Stimulated activated CD8-positive, alpha-beta memory T cell treated with anti-CD3 and anti-CD28 coated beads, Interleukin-12 subunit alpha, Interleukin-12 subunit beta, amount 100 ng/mL, for 24 hours (primary cell): ENCODE data around the gene C10orf120.

Experiments used
- DNase-seq: peaks from one replicate; pipeline ENCODE4 v3.0.0-alpha.2; 2020; ENCODE audit errors: extremely low read depth

Gene C10orf120

DNA sequence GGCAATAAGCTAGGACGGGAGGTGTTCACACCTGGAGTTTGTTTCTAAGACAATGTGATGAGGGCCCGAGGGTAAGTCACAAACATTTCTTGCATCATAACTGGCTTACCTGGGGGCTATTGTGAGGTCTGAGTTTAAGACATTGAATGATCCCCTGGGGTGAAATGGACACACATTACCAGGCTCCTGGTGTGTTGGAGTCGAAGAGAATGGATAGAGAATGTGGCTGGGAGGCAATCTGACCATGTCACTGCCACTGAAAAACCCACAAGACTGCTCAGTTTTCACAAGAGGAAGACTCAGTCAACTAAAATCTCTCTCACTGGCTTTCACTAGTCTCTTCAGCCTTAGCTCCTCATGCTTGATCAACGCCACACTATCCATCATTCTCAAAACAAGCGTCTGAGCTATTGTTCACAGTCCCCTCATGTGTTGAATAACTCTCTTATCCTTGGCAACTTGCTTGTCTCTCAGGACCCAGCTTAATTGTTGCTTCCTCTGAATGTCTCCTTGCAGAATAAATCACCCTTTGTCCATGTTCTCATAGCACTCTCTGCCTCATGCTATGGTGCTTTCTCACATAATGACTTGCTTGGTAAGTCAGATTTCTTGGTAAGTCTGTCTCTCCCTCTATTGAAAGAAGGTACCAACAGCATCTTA lies at the start of gene C10orf120:
TSS of gene C10orf120 (minus strand) at position 51 of the 660 bp plus-strand sequence. CDS start 56 bp downstream, outside the sequence.
- DNase-seq, result no peak

DNA sequence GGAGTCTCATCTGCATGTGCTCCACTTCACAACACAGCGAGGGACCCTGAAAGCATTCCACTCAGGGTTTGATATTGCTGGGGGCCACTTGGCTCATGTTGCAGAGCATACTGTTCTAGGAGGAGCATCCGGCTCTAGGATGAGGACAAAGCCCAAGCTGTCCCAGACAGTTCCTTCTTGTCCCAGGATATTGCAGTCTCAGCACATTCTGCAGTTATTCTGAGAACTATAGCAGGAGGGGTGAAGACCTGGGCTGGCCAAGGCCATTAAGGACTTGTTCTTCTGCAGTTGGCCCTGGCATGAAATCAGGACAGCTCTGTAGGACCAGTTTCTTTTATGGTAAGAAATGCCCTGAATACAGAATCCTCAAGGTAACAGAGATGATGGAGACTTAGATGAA lies 48.9 kb upstream of the C10orf120 start:
- no peak for DNase-seq

DNA sequence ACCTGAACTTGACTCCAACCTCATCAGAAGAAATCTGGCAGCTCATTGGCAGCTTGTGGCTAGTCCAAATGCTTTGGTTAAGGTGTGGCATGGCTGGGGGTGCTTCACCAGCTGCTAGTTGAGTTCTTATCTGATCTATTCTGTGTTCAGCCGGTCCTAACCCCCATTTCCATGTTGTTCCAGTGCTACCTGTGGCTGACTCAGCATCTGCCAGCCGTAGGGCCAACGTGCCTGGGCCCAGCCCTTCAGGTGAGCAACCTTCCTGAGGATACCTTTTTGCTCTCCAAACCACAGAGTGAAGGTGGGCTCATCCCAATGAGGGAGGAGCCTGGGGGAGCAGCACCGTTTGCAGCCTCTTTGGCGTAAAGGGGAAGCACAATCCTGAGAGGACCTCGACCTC lies 46.8 kb upstream of the C10orf120 start:
- no peak for DNase-seq

DNA sequence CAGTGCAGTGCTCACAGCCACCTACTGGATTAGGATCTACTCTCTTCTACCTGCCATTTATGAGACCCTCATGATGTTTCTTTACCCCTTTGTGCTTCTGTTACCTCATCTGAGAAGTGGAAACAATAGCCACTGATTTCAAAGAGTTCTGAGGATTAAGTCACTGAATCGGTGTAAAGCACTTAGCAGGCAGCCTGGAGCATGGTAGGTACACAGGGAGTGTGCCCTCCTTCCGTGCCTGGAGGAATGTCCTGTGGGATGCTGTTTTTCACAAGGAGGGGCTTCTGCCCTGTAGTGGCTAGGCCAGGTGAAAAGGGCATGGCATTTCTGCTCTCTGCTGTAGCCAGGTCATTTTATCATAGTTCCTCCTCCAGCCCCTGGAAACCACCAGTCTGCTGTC lies 44.6 kb upstream of the C10orf120 start:
- DNase-seq, result no peak

DNA sequence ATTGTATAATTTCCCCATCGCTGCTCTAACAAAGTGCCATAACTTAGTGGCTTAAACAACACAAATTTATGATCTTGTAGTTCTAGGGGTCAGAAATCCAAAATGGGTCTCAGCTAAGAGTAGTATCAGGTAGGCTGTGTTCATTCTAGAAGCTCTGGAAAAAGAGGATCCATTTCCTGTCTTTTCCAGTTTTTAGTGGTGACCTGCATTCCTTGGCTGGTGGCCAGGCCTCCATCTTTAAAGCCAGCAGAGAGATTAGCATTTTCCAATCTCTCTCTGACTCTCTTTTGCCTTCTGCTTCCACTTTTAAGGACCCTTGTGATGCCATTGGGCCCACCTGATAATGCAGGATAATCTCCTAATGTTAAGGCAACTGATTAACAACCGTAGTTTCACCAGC lies 41.0 kb upstream of the C10orf120 start:
- no peak for DNase-seq

DNA sequence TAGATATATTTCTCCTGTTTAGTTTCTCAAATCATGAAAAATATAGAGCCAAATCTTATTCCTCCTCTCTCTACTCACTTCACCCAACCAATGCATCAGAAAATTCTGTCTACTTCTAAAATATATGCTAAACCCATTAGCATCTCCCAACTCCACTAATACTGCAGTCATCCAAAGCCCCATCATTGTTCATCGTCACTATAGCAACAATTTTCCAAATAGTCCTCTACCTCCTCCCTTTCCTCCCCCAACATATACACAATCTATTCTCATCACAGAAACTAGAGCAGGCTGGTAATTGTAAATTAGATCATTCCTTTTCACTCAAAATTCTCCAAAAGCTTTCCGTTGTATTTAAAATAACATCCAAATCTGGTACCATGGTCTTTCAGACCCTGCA lies 38.4 kb upstream of the C10orf120 start:
- DNase-seq, result no peak

DNA sequence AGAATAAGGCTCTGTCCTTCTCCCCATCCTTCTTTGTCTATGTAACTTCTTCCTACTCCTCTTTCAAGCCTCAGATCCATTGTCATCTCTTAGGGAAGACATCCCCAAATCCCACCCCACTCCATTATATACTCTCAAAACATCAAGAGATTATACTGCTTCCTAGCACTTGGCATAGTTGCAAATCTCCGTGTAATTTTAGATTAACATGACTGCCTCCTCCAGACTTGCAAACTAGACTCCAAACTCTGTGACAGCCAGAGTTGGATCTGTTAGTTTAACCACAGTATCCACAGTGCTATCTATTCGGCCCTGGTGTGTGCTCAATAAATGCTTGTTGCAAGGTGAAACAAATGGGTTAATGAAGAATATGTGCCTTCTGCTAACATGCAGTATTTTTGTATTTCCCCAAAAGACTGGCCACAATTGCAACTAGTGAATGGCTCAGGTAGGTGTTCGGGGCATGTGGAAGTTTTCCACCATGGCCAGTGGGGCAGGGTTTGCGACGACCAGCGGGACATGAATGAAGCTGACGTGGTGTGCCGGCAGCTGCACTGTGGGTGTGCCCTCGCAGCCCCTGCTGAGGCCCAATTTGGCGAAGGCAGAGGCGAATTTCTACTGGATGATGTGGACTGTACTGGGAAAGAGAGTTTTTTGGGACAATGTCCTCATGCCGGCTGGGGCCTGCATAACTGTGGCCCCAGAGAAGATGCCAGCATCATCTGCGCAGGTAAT lies 34.5 kb upstream of the C10orf120 start:
- DNase-seq, result no peak

DNA sequence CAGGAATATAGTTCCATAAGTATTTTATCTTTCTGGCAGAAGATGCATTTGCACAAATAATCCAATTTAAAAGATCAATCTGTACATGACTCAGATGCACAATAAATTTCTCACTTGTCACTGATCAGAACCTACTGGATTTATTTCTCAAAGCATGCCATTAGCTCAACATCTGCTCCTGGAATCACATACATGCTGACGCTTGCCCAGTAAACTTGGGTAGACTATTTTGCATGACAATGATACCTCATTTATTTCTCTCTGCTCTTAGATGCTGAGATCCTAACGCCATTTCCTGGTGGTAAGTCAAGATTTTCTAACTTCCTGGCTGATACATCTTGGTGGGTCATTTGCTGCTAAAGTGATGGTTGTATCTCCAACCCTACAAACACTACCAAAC lies 33.8 kb upstream of the C10orf120 start:
- no peak for DNase-seq

DNA sequence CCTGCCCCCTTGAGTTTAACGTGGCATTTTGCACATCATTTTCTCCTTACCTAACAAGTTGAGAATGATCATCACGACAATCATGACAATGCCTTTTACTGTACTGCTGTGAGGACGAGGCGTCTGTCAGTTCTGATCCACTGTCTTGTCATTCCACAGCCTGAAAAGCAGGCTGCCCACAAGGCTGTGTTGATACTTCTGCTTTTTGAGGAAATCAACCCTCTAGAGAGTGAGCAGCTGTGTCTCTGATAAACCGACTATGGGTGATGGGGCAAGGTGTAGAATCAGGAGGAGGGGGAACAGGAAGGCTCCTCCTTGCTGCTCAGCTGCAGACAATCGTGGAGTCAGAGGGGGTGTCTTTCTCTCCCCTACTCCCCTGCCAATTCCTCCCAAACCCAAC lies 30.6 kb upstream of the C10orf120 start:
- DNase-seq, result no peak

DNA sequence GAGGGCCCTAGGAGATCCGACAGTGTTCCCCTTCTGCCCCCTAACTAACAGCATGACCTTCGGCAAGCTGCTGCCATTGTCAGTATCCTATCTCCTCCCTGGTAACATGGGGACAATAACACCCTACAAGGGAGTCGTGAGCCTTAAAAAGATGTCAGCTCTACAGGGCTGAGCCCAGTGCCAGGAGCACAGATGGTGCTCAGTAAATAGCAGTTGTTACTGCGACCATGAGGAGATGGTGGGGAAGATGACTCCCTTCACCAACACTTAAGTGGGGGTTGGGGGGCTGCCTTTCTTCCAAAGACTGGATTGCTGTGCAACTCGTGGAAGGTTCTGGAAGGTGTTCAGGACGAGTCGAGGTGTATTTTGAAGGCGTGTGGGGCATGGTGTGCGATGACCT lies 29.5 kb upstream of the C10orf120 start:
- no peak for DNase-seq

DNA sequence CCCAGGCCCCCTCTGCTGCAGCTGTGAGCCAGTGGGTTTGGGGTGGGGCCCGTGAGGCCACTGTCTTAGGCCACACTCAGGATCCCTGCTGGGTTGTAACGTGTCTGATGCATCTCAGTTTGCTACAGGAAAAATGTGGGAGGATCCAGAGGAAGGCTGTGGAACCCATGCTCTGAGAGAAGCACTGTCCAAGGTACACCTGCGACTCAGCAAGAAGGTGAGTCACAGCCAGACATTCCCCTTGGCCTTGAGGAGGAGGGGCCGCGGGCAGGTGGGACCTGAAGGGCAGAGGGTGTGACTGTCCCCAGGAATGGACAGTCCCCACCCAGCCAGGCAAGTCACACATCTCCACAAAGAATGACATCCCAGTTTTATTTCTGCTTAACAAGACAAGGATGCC lies 27.8 kb upstream of the C10orf120 start:
- no peak for DNase-seq

DNA sequence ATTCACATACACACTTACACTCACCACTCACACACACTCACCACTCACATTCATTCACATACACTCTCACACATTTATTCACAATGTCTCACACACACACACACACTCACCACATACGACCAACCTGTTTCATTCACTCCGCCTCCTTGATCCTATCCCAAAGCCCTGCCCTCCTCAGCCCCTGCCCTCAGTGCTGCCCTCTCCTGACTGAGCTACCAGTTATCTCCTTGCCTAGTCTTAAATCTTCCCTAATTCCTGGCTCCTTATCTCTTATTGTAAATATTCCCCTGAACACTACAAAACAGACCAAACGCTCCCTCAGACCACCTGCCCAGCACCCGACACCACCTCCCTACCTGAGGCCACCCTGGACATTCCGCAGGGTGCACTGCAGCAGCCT lies 26.1 kb upstream of the C10orf120 start:
- DNase-seq, result no peak

DNA sequence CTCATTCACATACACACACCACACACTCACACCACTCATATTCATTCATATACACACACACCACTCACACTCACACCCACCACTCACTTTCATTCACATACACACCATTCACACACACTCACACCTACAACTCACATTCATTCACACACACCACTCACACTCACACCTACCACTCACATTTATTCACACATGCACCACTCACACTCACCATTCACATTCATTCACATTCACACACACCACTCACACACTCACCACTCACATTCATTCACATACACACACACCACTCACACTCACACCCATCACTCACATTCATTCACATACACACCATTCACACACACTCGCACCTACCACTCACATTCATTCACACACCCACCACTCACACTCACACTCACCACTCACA lies 25.4 kb upstream of the C10orf120 start:
- DNase-seq, result no peak

DNA sequence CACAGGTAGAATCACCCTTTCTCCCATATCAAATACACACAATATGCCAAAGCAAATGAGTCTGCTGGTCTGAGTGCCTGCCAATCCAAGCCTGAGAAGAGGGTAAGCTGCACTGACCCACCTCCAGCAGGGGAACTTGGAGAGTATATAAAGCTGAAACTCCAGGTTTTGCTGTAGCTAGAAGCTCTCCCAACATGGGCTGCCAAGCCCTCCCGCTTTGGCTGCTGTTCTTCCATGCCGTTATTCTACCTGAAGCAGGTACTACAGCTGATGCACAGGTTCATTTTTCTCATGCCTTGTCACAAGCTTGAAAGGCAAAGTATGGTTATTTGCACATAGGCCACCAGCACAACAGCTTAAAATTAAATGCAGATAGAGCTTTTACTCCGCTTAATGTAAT lies 21.5 kb upstream of the C10orf120 start:
- DNase-seq, result no peak

DNA sequence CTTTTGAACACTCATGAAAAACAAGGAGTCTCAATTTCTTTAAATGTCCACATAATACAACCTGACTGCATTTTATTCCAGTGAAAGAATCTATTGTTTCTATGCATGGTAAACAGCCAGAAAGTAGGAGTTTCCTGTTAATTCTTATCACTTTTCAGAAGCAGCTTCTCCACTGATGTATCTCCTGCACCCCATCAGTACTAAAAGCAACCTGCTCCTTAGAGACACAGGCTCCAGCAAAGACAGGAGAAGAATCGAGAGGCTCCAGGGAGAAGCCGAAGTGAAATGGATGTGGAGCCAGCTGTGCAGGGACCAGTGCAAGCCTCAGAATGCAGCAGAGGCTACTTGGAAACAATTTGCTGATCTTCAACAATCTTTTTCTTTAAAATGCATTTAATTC lies 16.4 kb upstream of the C10orf120 start:
- DNase-seq, result no peak

DNA sequence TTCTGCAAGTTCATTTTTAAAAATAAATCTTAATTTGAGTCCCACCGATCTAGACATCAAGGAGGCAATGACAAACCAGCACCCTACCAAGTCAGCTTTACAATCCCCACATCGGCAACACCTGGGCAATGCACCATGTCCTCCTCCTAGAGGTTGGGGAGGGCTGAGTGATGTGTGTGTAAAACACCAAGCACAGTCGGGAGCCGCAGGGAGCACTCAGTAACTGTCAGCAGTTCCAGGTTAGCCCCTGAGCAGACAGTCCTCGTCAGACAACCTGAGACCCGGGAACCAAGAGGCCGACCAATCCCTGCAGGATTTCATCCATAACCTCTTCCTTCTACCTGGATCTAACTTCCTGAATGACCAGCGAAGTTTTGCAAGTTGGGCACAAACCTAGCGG lies 15.9 kb upstream of the C10orf120 start:
- DNase-seq, result no peak

DNA sequence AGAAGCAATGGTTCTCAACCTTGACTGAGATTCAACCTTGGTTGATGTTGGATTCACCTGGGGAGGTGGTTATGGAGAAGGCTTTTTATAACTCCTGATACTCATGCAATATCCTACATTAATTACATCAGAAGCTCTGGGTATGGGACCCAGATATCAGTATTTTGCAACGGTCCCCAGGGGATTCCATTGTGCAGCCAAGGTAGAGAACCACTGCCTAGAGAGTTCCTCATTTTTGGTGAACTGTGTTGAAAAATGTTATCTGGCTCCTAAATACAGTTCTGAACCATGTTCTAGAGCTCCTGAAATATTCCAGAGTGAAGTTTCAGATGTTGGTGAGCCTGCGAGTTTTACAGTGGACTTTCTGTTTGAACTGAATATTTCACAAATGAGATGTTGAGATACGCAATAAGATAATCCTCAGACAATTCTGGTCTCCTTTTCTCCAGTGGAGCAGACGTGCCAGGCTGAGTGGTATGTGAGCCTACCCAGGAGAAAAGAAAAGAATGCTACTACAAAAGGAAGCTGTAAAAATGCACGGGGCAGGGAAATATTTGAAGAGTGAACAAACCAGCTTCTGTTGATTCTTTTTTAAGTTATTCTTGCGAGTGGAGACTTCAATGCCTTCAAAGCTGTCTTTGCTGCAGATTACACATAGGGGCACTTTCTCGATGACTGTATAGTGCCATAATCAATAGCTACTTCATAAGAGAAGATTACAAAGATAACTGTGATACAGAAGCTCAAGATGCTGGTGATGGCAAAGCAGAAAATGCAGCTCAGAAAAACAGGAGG lies 13.6 kb upstream of the C10orf120 start:
- no peak for DNase-seq

DNA sequence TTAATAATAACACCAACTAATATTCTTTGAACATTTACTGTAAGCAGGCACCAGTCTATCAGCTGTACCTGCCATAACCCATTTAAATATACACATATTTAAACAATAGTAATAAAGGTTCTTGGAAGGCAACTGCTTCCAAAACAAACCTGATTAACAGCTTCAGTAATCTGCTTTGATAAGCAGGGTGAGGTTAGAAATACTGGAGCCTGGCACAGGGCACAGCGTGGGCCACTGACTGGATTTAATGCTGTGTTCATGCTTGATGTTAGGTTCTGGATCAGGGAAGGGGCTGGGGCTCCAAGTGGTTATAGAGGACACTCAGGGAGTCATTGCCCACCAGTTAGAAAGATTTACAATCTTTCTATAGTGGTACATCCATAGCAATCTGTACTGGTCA lies 10.9 kb upstream of the C10orf120 start:
- DNase-seq, result no peak

DNA sequence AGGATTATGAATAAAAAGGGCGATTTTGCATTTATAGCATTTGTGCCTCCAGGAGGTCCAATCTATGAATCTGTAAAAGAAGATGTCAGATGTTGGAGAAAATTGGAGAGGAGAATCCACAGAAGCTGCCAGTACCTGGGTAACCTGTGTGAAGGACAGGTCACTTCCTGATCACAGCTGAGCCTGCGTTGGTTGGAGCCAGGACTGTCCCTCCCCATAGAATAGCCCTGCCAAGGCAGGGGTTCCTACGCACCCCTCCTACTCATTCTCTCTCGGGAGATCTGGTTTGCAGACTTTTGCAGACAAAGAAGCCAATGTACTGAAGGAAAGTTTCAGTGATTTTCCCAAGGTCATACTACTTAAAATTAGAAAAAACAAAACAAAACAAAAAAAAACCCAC lies 10.3 kb upstream of the C10orf120 start:
- DNase-seq, result no peak

DNA sequence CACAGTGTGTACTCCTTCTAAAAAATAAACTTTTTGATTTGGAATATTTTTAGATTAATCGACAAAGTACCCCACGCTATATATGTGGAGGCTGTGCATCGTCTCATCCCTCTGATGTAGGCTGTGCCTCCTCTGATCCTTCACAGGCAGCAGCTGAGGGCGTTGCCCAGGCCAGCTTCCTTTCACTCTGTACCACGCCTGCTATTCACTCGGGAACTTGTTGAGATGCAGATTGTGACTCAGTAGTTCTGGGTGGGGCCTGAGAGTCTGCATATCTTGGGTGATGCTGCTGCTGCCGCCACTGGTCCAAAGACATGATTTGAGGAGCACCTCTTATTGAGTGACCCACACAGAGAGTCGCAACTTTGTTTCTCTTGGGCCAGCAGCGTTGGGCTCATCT lies 7.9 kb upstream of the C10orf120 start:
- DNase-seq, result no peak

DNA sequence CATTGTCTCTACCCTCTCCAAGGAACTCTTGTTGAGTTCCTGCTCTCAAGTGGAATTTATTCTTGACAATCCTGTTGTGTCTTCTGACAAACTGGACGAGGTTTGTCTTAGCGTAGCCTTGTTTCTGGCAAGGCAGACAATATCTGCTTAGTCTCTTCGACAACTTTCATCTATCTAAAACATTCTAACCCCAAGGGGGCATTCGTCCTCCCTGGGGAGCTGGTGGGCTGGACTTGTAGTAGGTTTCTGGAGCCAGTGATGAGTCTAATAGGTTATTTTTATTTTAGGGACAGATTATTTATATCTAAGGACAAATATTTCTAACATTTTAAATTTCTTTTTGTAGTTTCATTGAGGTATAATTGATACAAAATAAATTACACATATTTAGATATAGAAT lies 7.3 kb upstream of the C10orf120 start:
- no peak for DNase-seq

DNA sequence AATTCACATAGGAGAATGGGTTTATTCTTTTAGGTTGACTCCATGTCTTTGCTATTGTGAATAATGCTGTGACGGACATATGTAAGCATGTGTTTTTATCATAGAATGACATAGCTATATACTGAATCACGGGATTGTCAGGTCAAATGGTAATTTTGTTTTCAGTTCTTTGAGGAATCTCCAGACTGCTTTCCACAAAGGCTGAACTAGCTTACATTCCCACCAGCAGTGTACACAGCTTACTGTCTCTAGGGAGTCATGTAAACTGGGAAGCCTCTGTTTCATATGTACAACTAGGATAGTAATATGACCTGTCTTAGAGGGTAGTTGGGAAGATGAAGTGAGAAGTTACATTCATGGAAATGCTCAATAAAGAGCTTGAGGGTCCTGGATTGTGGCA lies 6.8 kb upstream of the C10orf120 start:
- DNase-seq, result no peak
